SK-N-SH (cell line): ENCODE data around the gene CA10.

Experiments
- CTCF ChIP-seq: fragments of 200-600 bp; sonication (generic); IDR thresholded peaks from 2 replicates; pipeline ENCODE4 v1.6.1; 2017; ENCODE audit warnings: antibody characterized with exemption, mild to moderate bottlenecking, moderate library complexity
- EZH2phosphoT487 ChIP-seq: fragments of 200-600 bp; sonication (generic); IDR thresholded peaks from 2 replicates; pipeline ENCODE4 v1.6.1; 2017; ENCODE audit warnings: low read depth, mixed run types, mild to moderate bottlenecking, antibody characterized with exemption, moderate library complexity, borderline replicate concordance
- RCOR1 ChIP-seq: fragments of 150-350 bp; IDR thresholded peaks from 2 replicates; pipeline ENCODE4 v1.6.1; 2017; ENCODE audit warnings: antibody characterized with exemption, low read length
- REST ChIP-seq: IDR thresholded peaks from 2 replicates; pipeline ENCODE4 v1.6.1; 2012; ENCODE audit warnings: mild to moderate bottlenecking, low read depth, low read length, moderate library complexity
- ZBTB33 ChIP-seq: IDR thresholded peaks from 2 replicates; pipeline ENCODE4 v1.4.0; 2012; ENCODE audit warnings: low read depth, borderline replicate concordance
- TF ChIP-seq, protein P1 (sequence below): IDR thresholded peaks from 2 replicates; pipeline ENCODE4 v1.4.0; 2012; ENCODE audit warnings: low read depth

DNA sequence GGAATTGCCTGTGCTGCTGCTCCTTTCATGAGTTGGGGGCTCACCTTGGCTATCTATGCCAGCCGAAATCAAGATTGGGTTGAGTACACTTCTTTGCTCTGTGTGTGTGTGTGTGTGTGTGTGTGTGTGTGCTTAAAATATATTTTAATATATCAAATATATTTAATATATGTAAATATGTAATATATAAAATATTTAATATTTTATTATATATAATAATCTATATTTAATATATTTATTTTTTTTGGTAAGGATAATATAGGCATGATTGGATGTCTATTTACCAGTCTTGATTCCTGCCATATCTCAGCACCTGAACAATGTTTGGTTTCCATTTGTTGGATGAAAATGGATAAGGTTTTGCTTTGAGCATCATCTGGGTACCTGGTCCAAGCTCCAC is 399.3 kb downstream of the CA10 start:
- TF ChIP-seq CTCF, result no peak
- no peak for TF ChIP-seq RCOR1
- no peak for TF ChIP-seq REST
- TF ChIP-seq ZBTB33, result no peak
- TF ChIP-seq, protein P1, sequence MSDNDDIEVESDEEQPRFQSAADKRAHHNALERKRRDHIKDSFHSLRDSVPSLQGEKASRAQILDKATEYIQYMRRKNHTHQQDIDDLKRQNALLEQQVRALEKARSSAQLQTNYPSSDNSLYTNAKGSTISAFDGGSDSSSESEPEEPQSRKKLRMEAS, result no peak
- TF ChIP-seq EZH2phosphoT487, result no peak
